MM.1S (cell line): Measurements from ENCODE around the gene VPS35.

Source experiments
- DNase-seq: peaks from one replicate; pipeline ENCODE4 v3.0.0-alpha.2; 2015
- H2AFZ ChIP-seq: fragments of 300-600 bp; sonication (generic); 2 replicates; pipeline ENCODE4 v1.6.0; 2016; ENCODE audit warnings: antibody characterized with exemption, low read length
- H3F3A ChIP-seq: fragments of 300-600 bp; sonication (generic); 2 replicates; pipeline ENCODE4 v1.6.1; 2016; ENCODE audit warnings: mild to moderate bottlenecking, antibody characterized with exemption, low read length, moderate library complexity, mixed read lengths; ENCODE audit not compliant: insufficient read depth
- H3K27ac ChIP-seq: fragments of 300-600 bp; sonication (generic); 2 replicates; pipeline ENCODE4 v1.5.1; 2016; ENCODE audit warnings: mild to moderate bottlenecking, low read length
- H3K27me3 ChIP-seq: fragments of 300-600 bp; sonication (generic); replicated peaks from 2 replicates; pipeline ENCODE4 v1.6.0; 2016; ENCODE audit warnings: low read length; ENCODE audit not compliant: insufficient read depth
- H3K36me3 ChIP-seq: fragments of 300-600 bp; sonication (generic); replicated peaks from 2 replicates; pipeline ENCODE4 v1.6.1; 2016; ENCODE audit warnings: mild to moderate bottlenecking, low read length, mixed read lengths; ENCODE audit not compliant: insufficient read depth
- H3K4me1 ChIP-seq: fragments of 300-600 bp; sonication (generic); 2 replicates; pipeline ENCODE4 v1.6.1; 2016; ENCODE audit warnings: low read length, mixed read lengths
- H3K4me2 ChIP-seq: fragments of 300-600 bp; sonication (generic); 2 replicates; pipeline ENCODE4 v1.6.0; 2016; ENCODE audit warnings: low read depth, low read length
- H3K4me3 ChIP-seq: fragments of 300-600 bp; sonication (generic); 2 replicates; pipeline ENCODE4 v1.5.1; 2016; ENCODE audit warnings: low read length, mixed read lengths
- H3K79me2 ChIP-seq: fragments of 300-600 bp; sonication (generic); 2 replicates; pipeline ENCODE4 v1.6.1; 2016; ENCODE audit warnings: mixed run types, low read length, mixed read lengths
- H3K9ac ChIP-seq: fragments of 300-600 bp; sonication (generic); 2 replicates; pipeline ENCODE4 v1.6.1; 2016; ENCODE audit warnings: low read length, mixed read lengths
- H3K9me2 ChIP-seq: fragments of 300-600 bp; sonication (generic); replicated peaks from 2 replicates; pipeline ENCODE4 v1.6.1; 2016; ENCODE audit warnings: mild to moderate bottlenecking, low read length, mixed read lengths; ENCODE audit not compliant: insufficient read depth
- H3K9me3 ChIP-seq: fragments of 300-600 bp; sonication (generic); replicated peaks from 2 replicates; pipeline ENCODE4 v1.6.1; 2016; ENCODE audit warnings: mild to moderate bottlenecking, low read length, mixed read lengths; ENCODE audit not compliant: insufficient read depth
- H4K20me1 ChIP-seq: fragments of 300-600 bp; sonication (generic); 2 replicates; pipeline ENCODE4 v1.6.1; 2016; ENCODE audit warnings: mild to moderate bottlenecking, low read length, moderate library complexity, mixed read lengths; ENCODE audit not compliant: insufficient read depth
- CTCF ChIP-seq: fragments of 300-600 bp; sonication (generic); IDR thresholded peaks from 2 replicates; pipeline ENCODE4 v1.5.1; 2016; ENCODE audit warnings: antibody characterized with exemption, low read length, mixed read lengths
- EZH2 ChIP-seq: fragments of 300-600 bp; sonication (generic); optimal IDR thresholded peaks from 2 replicates; pipeline ENCODE3; 2017; ENCODE audit warnings: low read depth, mild to moderate bottlenecking, antibody characterized with exemption, low read length, mixed read lengths
- EZH2phosphoT487 ChIP-seq: fragments of 300-600 bp; sonication (generic); IDR thresholded peaks from 2 replicates; pipeline ENCODE4 v1.6.1; 2018; ENCODE audit warnings: antibody characterized with exemption, low read length

VPS35 gene

GRCh38 chr16:46709469-46710005 is 20.6 kb upstream of the VPS35 start:
- no peaks in the 10 kb centered on the region for H3K27me3 ChIP-seq
- H3F3A ChIP-seq, result no peaks in the 10 kb centered on the region
- no peak overlapping the region for H3K4me3 ChIP-seq
- H3K9ac ChIP-seq, result no peak overlapping the region
- H3K27ac ChIP-seq, result no peak overlapping the region
- H2AFZ ChIP-seq, result no peak overlapping the region
- H4K20me1 ChIP-seq, result no peaks in the 10 kb centered on the region
- no peak for DNase-seq
- H3K36me3 ChIP-seq, result no peaks in the 10 kb centered on the region
- H3K79me2 ChIP-seq, result no peaks in the 10 kb centered on the region
- TF ChIP-seq EZH2 (no peak), EZH2phosphoT487 (no peak), CTCF (no peak)
- H3K4me1 ChIP-seq, result no peaks in the 10 kb centered on the region; the same call in 1 of the 2 replicates
- H3K9me2 ChIP-seq, result no peaks in the 10 kb centered on the region
- H3K9me3 ChIP-seq, result no peaks in the 10 kb centered on the region
- no peak overlapping the region for H3K4me2 ChIP-seq

- no peak overlapping the region for H2AFZ ChIP-seq
- H3K4me3 ChIP-seq, result no peak overlapping the region
- no peaks in the 10 kb centered on the region for H3K9me3 ChIP-seq
- no peaks in the 10 kb centered on the region for H4K20me1 ChIP-seq
- H3K36me3 ChIP-seq, result no peaks in the 10 kb centered on the region
- H3K9ac ChIP-seq, result no peak overlapping the region
- TF ChIP-seq EZH2 (no peak), EZH2phosphoT487 (no peak), CTCF (no peak)
- H3K4me1 ChIP-seq, result no peaks in the 10 kb centered on the region
- no peak overlapping the region for H3K27ac ChIP-seq
- H3F3A ChIP-seq, result no peaks in the 10 kb centered on the region
- H3K4me2 ChIP-seq, result no peak overlapping the region
- no peaks in the 10 kb centered on the region for H3K9me2 ChIP-seq
- no peak for DNase-seq
- no peaks in the 10 kb centered on the region for H3K79me2 ChIP-seq
- no peaks in the 10 kb centered on the region for H3K27me3 ChIP-seq
Measured at GRCh38 chr16:46706642-46707041, 17.7 kb upstream of the VPS35 start.

GRCh38 chr16:46702030-46702429 is 13.1 kb upstream of the VPS35 start:
- no peaks in the 10 kb centered on the region for H3K9me3 ChIP-seq
- no peak for DNase-seq
- no peaks in the 10 kb centered on the region for H3K79me2 ChIP-seq
- no peaks in the 10 kb centered on the region for H3K9me2 ChIP-seq
- no peak overlapping the region for H2AFZ ChIP-seq
- no peak overlapping the region for H3K4me2 ChIP-seq
- no peak overlapping the region for H3K27ac ChIP-seq
- TF ChIP-seq CTCF (no peak), EZH2phosphoT487 (no peak), EZH2 (no peak)
- no peaks in the 10 kb centered on the region for H3F3A ChIP-seq
- no peaks in the 10 kb centered on the region for H4K20me1 ChIP-seq
- H3K4me1 ChIP-seq, result no peaks in the 10 kb centered on the region
- H3K9ac ChIP-seq, result no peak overlapping the region
- no peaks in the 10 kb centered on the region for H3K27me3 ChIP-seq
- H3K36me3 ChIP-seq, result peaks cover 8% of the 10 kb centered on the region; the same call in 1 of the 2 replicates
- no peak overlapping the region for H3K4me3 ChIP-seq
